ENCODE results near the gene PDE4B.

The PDE4B gene

DNA sequence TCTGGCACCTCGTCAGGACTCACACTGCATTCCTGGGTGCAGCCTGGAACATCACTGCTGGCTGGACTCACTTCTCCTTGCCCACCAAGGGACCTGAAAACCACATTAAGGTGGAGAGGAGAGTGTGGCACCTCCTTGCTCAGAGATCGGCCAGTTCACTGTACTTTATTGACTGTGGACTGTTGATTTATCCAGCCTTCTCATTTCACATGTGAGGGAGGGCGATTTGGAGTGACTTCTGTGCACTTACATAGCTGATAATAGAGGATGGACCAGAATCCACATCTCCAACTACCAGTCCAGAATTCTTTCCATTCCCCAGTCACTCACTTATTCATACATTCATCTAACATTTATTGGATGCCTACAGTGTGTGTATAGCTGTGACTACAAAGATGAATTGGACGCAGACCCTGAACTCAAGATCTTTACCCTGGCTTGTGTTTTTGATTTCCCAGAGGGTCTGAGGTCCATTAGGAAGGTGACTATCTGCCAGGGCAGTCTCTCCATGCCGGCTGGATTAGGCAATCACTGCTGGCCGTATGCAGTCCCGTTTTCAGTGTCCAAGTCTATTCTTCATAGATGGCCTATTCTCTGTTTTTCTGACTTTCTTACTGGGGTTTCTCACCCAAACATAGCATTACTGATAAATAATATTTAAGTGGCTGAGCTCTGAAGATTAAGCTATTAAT is 507.7 kb downstream of the PDE4B start:
- DNase-seq (ENCODE audit: low read depth): peak; percentile 24
- TF ChIP-seq, protein P1, sequence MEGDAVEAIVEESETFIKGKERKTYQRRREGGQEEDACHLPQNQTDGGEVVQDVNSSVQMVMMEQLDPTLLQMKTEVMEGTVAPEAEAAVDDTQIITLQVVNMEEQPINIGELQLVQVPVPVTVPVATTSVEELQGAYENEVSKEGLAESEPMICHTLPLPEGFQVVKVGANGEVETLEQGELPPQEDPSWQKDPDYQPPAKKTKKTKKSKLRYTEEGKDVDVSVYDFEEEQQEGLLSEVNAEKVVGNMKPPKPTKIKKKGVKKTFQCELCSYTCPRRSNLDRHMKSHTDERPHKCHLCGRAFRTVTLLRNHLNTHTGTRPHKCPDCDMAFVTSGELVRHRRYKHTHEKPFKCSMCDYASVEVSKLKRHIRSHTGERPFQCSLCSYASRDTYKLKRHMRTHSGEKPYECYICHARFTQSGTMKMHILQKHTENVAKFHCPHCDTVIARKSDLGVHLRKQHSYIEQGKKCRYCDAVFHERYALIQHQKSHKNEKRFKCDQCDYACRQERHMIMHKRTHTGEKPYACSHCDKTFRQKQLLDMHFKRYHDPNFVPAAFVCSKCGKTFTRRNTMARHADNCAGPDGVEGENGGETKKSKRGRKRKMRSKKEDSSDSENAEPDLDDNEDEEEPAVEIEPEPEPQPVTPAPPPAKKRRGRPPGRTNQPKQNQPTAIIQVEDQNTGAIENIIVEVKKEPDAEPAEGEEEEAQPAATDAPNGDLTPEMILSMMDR (IDR thresholded peaks at IDR 0.05; ENCODE audit: low read length, missing control alignments): no peak
- no peak overlapping the region for H3K4me3 ChIP-seq (replicated peaks; ENCODE audit: low read depth, low read length)

GRCh38 chr1:66300972-66301451 is 508.3 kb downstream of the PDE4B start:
- peak; percentile 59 for DNase-seq (ENCODE audit: low read depth)
- no peak overlapping the region for H3K4me3 ChIP-seq (replicated peaks; ENCODE audit: low read depth, low read length)
- TF ChIP-seq, protein P1 (IDR thresholded peaks at IDR 0.05; ENCODE audit: low read length, missing control alignments): no peak

DNA sequence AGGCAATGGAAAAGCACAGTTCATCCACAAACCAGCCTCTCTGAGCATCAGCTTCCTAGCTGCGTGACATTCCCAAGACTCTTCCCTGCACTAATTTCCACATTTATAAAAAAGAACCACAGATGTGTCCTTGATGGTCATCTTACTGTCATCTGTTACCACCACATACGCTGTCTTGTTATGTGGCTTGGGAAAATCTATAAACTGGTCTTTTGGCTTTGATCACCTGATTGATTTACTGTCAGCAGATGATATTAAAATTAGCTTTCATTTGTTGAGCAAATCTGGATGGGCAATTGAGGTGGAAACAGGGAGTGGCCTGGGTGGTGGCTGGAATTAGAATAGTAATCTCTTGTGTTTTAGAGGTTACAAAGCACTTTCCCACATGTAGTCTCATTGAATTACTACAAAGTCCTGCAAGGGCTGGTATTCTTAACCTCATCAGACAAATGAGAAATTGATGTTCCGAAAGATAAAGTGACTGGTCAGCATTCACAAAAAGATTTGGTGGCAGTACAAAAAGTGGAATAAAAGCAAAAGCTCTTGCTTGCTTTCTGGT is 509.6 kb downstream of the PDE4B start:
- no peak for DNase-seq (ENCODE audit: low read depth)
- TF ChIP-seq, protein P1 (IDR thresholded peaks at IDR 0.05; ENCODE audit: low read length, missing control alignments): no peak
- no peak overlapping the region for H3K4me3 ChIP-seq (replicated peaks; ENCODE audit: low read depth, low read length)

- no peak for DNase-seq (ENCODE audit: low read depth)
- no peak overlapping the region for H3K4me3 ChIP-seq (replicated peaks; ENCODE audit: low read depth, low read length)
- TF ChIP-seq, protein P1 (IDR thresholded peaks at IDR 0.05; ENCODE audit: low read length, missing control alignments): no peak
Observed at GRCh38 chr1:66302815-66303214, 510.1 kb downstream of the PDE4B start.

- TF ChIP-seq, protein P1 (IDR thresholded peaks at IDR 0.05; ENCODE audit: low read length, missing control alignments): no peak
- no peak overlapping the region for H3K4me3 ChIP-seq (replicated peaks; ENCODE audit: low read depth, low read length)
- no peak for DNase-seq (ENCODE audit: low read depth)
Observed at GRCh38 chr1:66303646-66304045, 511.0 kb downstream of the PDE4B start.

DNA sequence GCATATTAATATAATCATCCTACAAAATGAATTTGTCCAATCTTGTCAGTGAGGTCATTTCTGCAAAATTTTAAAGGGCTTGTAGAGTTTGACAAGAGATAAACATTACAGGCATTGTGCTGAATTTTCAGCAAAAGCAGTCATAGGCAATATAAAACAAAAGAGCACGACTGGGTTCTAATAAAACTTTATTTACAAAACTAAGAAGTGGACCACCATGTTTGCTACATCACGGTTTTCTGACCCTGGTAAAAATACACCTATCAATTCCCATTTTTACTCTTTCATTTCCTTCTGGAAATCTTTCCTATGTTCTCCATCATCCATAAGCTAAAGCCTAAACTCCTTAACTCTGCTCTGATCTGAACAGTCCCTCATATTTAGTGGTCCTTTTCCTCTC is 511.4 kb downstream of the PDE4B start:
- TF ChIP-seq, protein P1 (IDR thresholded peaks at IDR 0.05; ENCODE audit: low read length, missing control alignments): no peak
- no peak for DNase-seq (ENCODE audit: low read depth)
- H3K4me3 ChIP-seq (replicated peaks; ENCODE audit: low read depth, low read length): no peak overlapping the region

GRCh38 chr1:66305927-66306326 is 513.2 kb downstream of the PDE4B start:
- DNase-seq (ENCODE audit: low read depth): no peak
- TF ChIP-seq, protein P1 (IDR thresholded peaks at IDR 0.05; ENCODE audit: low read length, missing control alignments): no peak
- no peak overlapping the region for H3K4me3 ChIP-seq (replicated peaks; ENCODE audit: low read depth, low read length)

Measured in fibroblast of pulmonary artery (primary cell).